Mucosa of rectum (tissue), 2 donors: ENCODE data around the gene ST14.
A peak's percentile ranks its signal among the peaks of the same experiment; 100 is the strongest.
"Not testable (repeated sequence)": the region's sequence is repeated elsewhere in the genome, so short reads cannot be mapped to it uniquely, and the experiment has no call there.

Experiments used
- H3K27ac ChIP-seq, 2 donors: one replicate each; pipeline ENCODE4 v1.7.0; 2013; ENCODE audit warnings: inconsistent platforms in 2 of 2, low read depth in 2 of 2, low read length in 2 of 2
- H3K27me3 ChIP-seq, 2 donors: one replicate each; pipeline ENCODE4 v1.7.0; 2013; ENCODE audit warnings: low read length in 2 of 2; ENCODE audit not compliant: control insufficient read depth in 2 of 2, insufficient read depth in 2 of 2
- H3K36me3 ChIP-seq, 2 donors: one replicate each; pipeline ENCODE4 v1.7.0; 2013; ENCODE audit warnings: low read length in 2 of 2; ENCODE audit not compliant: control insufficient read depth in 2 of 2, insufficient read depth in 2 of 2
- H3K4me1 ChIP-seq, 2 donors: one replicate each; pipeline ENCODE4 v1.7.0; 2013; ENCODE audit warnings: low read length in 2 of 2, mild to moderate bottlenecking in 1 of 2; ENCODE audit not compliant: control insufficient read depth in 2 of 2, insufficient read depth in 2 of 2
- H3K4me3 ChIP-seq, 2 donors: one replicate each; pipeline ENCODE4 v1.7.0; 2013; ENCODE audit warnings: low read length in 2 of 2
- H3K9ac ChIP-seq, 2 donors: one replicate each; pipeline ENCODE4 v1.7.0; 2013; ENCODE audit warnings: low read length in 2 of 2, low read depth in 1 of 2, mild to moderate bottlenecking in 1 of 2
- H3K9me3 ChIP-seq, 2 donors: one replicate each; pipeline ENCODE4 v1.7.0; 2013; ENCODE audit warnings: low read length in 2 of 2; ENCODE audit not compliant: control insufficient read depth in 2 of 2
- donor health status: healthy.
- donor health status: Normal muscosa, but diverticular disease.

Gene ST14

DNA sequence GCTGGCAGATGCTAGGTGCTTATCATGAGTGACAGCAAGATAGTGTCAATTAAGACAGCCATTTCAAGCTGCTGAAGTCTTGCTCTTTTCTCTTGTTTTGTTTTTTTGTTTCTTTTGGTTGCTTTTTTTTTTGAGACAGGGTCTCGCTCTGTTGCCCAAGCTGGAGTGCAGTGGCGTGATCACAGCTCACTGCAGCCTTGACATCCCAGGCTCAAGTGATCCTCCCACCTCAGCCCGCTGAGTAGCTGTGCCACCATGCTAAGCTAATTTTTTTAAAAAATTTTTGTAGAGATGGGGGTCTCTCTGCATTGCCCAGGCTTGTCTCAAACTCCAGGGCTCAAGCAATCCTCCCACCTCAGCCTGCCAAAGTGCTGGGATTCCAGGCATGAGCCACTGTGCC, 12.4 kb downstream of the ST14 start:
- H3K36me3 ChIP-seq, H3K9me3 ChIP-seq, H3K27me3 ChIP-seq: not testable (repeated sequence)
- peaks cover 41 to 62% of the 10 kb centered on the region in 2 donors for H3K4me1 ChIP-seq
- peak overlapping the region in 1 of 2 donors; percentile 38 for H3K9ac ChIP-seq
- peak overlapping the region in 1 of 2 donors; percentile 31 for H3K4me3 ChIP-seq
- peak overlapping the region; percentile 77 to 81 for H3K27ac ChIP-seq

GRCh38 chr11:130174642-130175041, 15.1 kb downstream of the ST14 start:
- Histone ChIP-seq H3K4me1 (peaks cover 43 to 65% of the 10 kb centered on the region in 2 donors), H3K36me3 (peaks cover 2 to 4% of the 10 kb centered on the region in 2 donors)

GRCh38 chr11:130175898-130176297, 16.3 kb downstream of the ST14 start:
- Histone ChIP-seq H3K27ac (no peak overlapping the region), H3K9me3 (no peaks in the 10 kb centered on the region), H3K4me3 (no peak overlapping the region), H3K4me1 (peaks cover 50 to 65% of the 10 kb centered on the region in 2 donors), H3K9ac (no peak overlapping the region), H3K27me3 (no peaks in the 10 kb centered on the region), H3K36me3 (peaks cover 2 to 4% of the 10 kb centered on the region in 2 donors)

More at GRCh38 chr11:130174642-130175041, 15.1 kb downstream of the ST14 start:
- Histone ChIP-seq H3K27me3 (no peaks in the 10 kb centered on the region), H3K4me3 (no peak overlapping the region), H3K9me3 (no peaks in the 10 kb centered on the region), H3K27ac (peak overlapping the region in 1 of 2 donors; percentile 14), H3K9ac (no peak overlapping the region)

DNA sequence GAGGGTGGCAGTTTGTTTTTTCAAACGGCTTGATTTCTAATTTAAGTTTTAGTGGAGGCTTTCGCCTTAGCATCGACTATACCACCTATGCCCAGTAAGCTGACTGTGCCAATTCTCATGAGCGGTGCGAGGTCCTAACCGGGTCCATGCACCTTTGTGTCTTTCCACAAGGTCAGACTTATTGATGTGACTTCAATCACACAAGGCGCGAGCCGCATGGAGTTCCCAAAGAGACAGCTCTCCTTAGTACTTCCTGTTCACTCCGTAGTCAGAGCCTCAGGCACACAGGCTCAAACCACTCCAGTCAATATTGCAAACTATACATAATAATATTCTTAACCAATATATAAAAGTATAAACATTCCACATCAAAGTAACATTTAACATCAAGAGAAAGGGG, 18.2 kb downstream of the ST14 start:
- Histone ChIP-seq H3K9ac (peak overlapping the region in 1 of 2 donors; percentile 75), H3K36me3 (peaks cover 2 to 4% of the 10 kb centered on the region in 2 donors), H3K27me3 (no peaks in the 10 kb centered on the region), H3K4me1 (peaks cover 54 to 66% of the 10 kb centered on the region in 2 donors), H3K9me3 (no peaks in the 10 kb centered on the region), H3K27ac (peak overlapping the region; percentile 97 to 99), H3K4me3 (no peak overlapping the region)

- Histone ChIP-seq H3K4me3 (peak overlapping the region; percentile 2 to 44), H3K9ac (peak overlapping the region; percentile 15 to 75), H3K36me3 (peaks cover 2 to 4% of the 10 kb centered on the region in 2 donors), H3K9me3 (no peaks in the 10 kb centered on the region), H3K27me3 (no peaks in the 10 kb centered on the region), H3K4me1 (peaks cover 47 to 61% of the 10 kb centered on the region in 2 donors), H3K27ac (peak overlapping the region; percentile 97 to 99)
Measured at GRCh38 chr11:130178441-130179339, 19.1 kb downstream of the ST14 start.

DNA sequence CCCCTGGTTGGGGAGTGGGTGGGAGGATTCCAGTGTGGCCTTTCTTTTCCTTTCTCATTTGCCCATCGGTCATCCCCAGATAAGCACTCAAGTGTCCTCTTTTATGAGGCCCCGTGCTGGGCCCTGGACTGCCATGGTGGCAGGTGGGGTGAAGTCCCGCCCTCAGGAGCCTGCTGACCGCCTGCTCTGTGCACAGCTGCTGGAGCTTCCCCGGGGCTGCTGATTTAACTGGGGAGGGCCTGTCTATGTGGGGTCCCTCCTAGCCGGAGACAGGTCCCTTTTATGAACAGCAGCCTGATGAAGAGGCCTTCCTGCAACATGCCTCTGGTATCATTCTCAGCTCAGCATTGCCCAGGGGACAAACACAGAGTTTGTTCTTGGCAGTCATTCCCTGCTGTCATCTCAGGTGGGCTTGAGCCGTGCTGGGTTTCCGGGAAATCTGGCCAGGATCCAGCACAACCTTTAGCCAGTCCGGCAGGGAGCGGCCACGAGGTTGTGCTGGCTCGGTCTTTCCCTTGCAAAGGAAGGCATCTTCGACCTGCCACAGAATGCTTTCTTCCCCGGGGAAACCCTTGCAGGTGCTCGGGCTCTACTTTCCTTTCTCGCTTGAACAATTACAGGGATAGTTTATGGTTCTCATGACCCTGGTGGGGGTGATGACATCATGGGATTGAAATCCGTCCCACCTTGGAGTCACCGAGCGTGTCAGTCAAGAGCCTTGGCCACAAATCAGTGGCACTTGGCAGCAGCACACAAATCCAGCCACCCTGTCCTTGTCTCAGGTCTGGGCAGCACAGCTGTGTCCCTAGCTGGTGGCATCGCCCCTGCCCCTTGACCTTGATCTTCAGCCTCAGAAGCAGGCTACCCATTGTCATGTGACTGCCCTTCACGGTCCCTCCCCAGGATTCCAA, 20.1 kb downstream of the ST14 start:
- Histone ChIP-seq H3K4me1 (peaks cover 46 to 62% of the 10 kb centered on the region in 2 donors), H3K9ac (peak overlapping the region; percentile 61 to 75), H3K27me3 (no peaks in the 10 kb centered on the region), H3K9me3 (no peaks in the 10 kb centered on the region), H3K4me3 (peak overlapping the region; percentile 23 to 36), H3K27ac (peak overlapping the region; percentile 97 to 99), H3K36me3 (peaks cover 0 to 1% of the 10 kb centered on the region in 2 donors)

DNA sequence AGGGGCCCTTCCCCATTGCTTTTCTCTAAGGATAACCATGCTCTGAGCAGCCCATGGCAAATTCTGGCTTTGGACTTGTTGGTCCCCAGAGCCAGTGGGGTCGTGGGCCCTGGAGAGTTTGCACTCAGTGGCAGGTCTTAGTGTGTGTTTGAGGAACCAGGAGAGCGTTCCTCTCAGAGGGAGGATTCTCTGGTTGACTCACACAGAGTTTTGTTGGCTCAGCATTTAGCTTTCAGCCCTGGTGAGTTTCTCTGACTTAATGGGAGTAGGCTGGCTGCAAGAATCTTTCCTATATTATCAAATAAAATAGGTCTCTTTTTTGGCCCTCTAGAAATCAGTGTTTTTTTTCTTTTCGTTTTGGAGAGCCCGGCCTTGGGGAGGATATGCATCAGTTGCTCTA, 20.9 kb downstream of the ST14 start:
- H3K27ac ChIP-seq: peak overlapping the region; percentile 97 to 99
- no peaks in the 10 kb centered on the region for H3K9me3 ChIP-seq

GRCh38 chr11:130180896-130181294, 21.3 kb downstream of the ST14 start:
- H3K9ac ChIP-seq: peak overlapping the region; percentile 74 to 75
- peak overlapping the region; percentile 97 to 99 for H3K27ac ChIP-seq
- peaks cover 46 to 58% of the 10 kb centered on the region in 2 donors for H3K4me1 ChIP-seq
- peak overlapping the region; percentile 59 to 67 for H3K4me3 ChIP-seq
- no peaks in the 10 kb centered on the region for H3K27me3 ChIP-seq
- no peaks in the 10 kb centered on the region for H3K36me3 ChIP-seq
- no peaks in the 10 kb centered on the region for H3K9me3 ChIP-seq

More for the DNA sequence above, 20.9 kb downstream of the ST14 start:
- Histone ChIP-seq H3K4me3 (peak overlapping the region; percentile 59 to 67), H3K4me1 (peaks cover 46 to 58% of the 10 kb centered on the region in 2 donors), H3K27me3 (no peaks in the 10 kb centered on the region), H3K36me3 (no peaks in the 10 kb centered on the region), H3K9ac (peak overlapping the region; percentile 74 to 75)

- Histone ChIP-seq H3K4me3 (peak overlapping the region; percentile 59 to 67), H3K4me1 (peaks cover 50 to 59% of the 10 kb centered on the region in 2 donors), H3K9me3 (no peaks in the 10 kb centered on the region), H3K36me3 (no peaks in the 10 kb centered on the region), H3K27me3 (no peaks in the 10 kb centered on the region), H3K27ac (peak overlapping the region; percentile 97 to 99), H3K9ac (peak overlapping the region; percentile 75 to 87)
Measured at GRCh38 chr11:130181295-130182272, 22.0 kb downstream of the ST14 start.
